ENCODE data around the gene LACTB.
A peak's percentile ranks its signal among the peaks of the same experiment; 100 is the strongest.

LACTB gene

DNA sequence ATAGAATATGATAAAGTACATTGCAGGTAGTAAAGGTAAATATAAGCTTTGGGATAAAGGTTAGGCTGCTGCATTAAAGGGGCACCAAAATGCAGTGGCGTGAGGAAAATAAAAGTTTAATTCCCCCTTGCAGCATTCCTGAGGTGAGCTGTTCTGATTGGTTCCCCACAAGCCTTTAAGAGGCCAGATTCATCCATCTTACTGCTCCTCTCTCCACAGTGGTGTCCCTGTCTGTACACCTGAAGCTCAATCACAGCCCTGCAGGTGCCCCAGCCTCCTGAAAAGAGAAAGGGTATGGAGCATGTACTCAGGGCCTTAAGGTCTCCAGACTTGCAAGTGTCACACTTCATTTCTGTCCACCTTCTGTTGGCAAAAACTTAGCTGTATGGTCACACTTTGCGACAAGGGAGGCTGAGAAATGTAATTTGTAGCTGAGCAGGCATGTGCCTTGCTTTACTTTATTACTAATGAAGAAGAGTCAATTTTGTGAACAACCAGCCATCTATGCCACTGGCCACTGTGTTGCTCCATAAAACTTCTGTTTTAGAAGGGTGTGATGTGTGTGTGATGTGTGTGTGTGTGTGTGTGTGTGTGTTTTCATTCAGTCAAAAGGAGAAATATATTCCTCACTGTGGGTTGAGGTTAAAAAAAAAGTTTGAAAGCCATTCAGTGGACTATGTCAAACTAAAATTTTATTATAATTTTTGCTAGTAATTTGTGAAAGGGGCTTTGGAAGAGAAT lies 12.8 kb downstream of the LACTB start:
- DNase-seq: no peak

DNA sequence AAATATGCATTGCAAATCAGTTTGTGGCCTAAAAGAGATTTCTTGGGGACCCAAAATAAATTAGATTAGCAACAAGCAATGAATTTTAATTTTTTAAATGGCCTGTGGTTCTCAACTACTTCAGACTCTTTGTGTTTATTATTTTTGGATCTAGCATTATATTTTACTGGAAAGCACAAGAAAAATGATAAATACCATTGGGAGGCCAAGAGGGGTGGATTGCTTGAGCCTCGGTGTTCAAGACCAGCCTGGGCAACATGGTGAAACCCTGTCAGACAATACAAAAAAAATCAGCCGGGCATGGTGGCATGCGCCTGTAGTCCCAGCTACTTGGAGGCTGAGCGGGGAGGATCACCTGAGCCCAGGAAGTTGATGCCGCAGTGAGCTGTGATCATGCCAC lies 13.6 kb downstream of the LACTB start:
- DNase-seq: no peak

DNA sequence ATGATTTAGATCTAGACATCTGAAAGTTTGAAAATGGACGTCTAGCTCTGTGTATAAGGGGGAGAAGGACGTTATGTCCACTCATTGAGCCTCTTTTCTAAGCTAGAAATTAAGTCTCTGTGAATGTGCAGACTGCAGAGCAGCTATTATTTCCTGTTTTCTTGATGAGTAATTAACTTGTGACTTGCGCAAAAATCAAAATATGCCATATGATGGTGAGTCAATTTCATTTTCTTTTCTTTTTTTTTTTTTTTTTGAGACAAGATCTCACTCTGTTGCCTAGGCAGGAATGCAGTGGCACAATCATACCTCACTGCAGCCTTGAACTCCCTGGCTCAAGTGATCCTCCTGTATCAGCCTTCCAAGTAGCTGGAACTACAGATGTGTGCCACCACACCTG lies 14.1 kb downstream of the LACTB start:
- DNase-seq: no peak

GRCh38 chr15:63136742-63137141 lies 15.1 kb downstream of the LACTB start:
- DNase-seq: no peak

DNA sequence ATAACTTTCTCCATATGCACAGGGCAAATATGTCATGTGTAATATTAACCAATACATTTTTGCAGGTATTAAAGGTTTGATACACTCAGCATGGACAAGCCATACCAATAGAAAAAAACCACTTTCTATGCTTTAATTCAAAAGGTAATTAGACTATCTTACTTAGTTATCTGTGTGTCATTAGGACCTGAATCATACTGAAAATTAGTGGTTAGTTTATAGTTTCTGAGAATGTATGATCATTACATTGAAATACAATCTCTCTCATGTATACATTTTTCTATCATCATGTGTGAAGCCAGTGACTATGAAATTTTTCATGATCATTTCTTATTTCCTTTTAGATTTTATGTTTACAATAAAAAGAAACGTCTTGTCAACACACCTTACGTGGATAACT lies 19.3 kb downstream of the LACTB start:
- DNase-seq: no peak

DNA sequence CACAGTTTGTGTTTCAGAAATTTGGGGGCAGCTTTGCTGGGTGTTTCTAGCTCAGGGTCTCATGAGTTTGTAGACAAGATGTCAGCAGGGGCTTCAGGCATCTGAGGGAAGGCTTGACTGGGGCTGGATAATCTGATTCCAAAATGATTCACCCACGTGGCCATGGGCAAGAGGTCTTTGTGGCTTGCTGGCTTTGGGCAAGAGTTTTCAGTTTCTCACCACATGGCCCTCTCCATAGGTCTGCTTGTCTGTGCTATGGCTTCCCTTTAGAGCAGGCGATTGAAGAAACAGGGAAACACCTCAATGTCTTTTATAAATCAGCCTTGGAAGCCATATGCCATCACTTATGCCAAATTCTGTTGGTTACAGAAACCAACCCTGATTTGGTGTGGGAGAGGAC lies 23.8 kb downstream of the LACTB start:
- no peak for DNase-seq

DNA sequence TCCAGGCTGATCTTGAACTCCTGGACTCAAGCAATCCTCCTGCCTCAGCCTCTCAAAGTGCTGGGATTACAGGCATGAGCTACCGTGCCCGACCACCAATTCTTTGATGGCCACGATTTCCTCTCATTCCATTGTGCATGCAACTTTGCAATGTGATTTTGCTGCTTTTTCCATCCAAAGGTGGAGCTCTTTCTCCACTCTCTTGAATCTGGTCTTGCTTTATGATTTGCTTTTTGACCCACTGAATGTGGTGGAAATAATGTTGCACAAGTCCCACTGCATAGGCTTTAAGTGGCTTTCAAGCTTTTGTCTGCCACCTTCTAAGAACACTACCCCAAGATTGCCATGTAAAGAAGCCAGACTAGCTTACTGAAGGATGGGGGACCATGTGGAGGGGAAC lies 25.0 kb downstream of the LACTB start:
- no peak for DNase-seq

- no peak for DNase-seq
Measured at GRCh38 chr15:63151665-63152064, 30.0 kb downstream of the LACTB start.

DNA sequence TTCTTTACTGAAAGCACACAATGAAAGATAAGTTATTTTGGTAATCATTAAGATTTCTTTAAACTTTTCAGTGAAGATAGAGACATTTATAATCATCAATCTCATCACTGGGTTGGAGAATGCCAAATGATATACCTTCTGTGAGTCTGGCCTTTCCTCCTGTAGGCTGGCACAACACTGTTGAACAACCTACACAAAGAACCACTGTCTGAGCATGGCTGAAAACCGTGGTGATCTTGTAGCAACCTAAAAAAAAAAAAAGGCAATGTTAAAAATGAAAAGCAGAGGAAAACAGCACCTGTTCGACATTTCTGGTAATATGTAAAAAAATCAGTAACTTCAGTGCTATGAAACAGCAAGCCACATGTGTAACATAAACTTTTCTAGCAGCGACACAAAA lies 33.8 kb downstream of the LACTB start:
- DNase-seq: no peak

DNA sequence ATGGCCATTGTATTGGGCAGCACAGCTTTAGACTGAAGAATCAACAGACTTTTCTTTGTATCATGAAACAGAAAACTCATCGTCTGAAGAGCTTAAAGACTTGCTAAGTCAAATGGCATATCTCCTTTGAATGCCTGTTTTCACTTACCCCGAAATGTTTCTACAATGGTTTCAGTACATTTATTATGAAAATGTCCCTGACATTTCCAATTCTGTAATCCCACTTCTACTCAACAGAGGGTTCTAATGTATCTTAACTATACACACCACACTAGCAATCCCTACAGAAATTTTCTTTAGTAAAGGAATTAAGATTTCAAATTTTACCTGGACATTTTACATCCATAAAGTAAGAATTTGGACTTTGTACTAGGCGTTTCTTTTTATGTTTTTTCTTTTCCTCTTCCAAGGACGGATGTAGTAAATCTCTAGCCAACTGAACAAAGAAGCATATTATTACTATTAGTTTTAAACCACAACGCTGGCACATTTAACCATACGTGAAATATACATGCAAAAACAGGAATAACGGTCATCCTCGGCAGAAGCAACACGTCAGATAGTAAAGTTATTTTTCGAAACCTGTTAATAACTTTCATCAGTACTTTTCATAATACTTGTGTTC lies 34.5 kb downstream of the LACTB start:
- DNase-seq: no peak

DNA sequence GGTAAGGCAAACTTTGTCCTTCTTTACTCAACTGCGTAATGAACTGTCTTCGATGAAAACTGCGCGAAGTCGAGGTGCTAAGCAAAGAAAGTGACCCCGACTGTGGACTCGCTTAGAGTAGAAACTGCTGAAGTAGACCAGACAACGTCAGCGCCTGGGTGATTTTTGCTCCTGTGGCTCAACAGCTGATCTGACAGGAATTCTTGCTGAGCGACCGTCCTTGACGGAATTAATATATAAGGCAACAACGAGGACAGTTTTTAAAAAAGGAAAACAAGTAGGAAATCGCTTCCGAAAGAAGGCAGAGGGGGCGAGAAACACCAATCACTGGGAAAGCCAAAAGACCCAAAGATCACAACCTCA lies 35.1 kb downstream of the LACTB start:
- peak; percentile 44 for DNase-seq

- DNase-seq: peak; percentile 96
Measured at GRCh38 chr15:63157118-63157843, 35.6 kb downstream of the LACTB start, which contains the start of gene RPS27L. Gene RPS27L (minus strand): TSS chr15:63157477. CDS start chr15:63157405, 72 bp downstream.

GRCh38 chr15:63157891-63158431 lies 36.3 kb downstream of the LACTB start:
- peak; percentile 77 for DNase-seq

GRCh38 chr15:63160638-63161037 lies 39.0 kb downstream of the LACTB start:
- DNase-seq: no peak

DNA sequence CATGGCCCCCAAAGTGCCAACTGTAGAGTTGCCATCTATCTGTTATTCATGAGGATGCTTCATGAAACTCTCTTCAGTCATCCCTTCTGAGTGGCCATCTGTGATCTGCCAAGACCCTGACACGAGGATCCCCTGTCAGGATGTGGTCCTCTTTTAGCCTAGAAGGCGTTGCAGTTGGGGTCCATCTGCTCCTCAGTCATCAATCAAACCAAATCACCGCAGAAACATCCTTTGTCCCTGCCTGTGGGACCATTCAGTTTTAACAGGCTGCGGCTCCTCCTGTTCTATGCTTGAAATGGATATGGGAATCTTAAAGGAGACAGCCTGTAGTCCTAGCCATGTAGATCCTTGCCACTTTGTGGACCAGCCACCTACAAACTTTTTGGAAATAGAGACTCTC lies 41.6 kb downstream of the LACTB start:
- no peak for DNase-seq

- no peak for DNase-seq
Measured at GRCh38 chr15:63165166-63165859, 43.7 kb downstream of the LACTB start.

DNA sequence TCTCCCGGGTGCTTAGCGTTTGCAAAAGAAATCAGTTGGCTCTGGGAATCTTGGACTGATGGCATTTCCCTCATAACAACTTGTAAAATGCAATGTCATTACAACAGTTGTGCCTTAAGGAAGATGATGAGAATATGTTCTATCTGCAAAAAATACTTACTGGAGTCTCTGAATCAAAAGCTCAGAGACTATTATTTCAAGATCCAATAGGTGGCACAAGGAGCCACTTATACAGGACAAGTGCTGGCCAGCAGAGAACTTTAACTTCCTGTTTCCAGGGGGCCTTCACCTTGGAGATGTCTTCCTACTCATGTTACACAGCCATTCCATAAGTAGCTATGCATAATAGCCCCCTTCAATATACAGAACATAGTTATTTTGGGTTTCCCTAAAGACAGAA lies 44.6 kb downstream of the LACTB start:
- no peak for DNase-seq

DNA sequence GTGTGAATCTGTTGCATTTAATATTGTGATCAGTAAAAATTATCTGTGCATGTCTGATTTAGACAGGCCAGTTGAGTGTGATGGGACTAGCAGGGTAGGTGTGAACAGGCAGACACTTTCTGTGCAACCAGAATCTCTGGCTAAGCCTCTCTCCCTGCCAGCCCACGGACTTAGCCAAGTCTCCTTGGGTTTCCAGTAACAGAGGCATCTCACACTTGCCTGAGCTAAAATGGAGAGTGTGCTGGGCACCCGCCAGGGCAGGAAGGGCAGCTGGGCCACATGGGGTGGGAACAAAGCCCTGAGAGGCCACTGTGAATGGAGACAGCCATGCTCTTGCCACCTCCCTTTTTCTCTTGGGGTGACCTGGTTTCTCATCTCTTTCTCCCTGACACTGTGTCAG lies 48.1 kb downstream of the LACTB start:
- no peak for DNase-seq

GRCh38 chr15:63172376-63172775 lies 50.7 kb downstream of the LACTB start:
- DNase-seq: no peak

GRCh38 chr15:63172851-63173451 lies 51.3 kb downstream of the LACTB start:
- DNase-seq: peak; percentile 38

- no peak for DNase-seq
Measured at GRCh38 chr15:63176302-63176701, 54.6 kb downstream of the LACTB start.

DNA sequence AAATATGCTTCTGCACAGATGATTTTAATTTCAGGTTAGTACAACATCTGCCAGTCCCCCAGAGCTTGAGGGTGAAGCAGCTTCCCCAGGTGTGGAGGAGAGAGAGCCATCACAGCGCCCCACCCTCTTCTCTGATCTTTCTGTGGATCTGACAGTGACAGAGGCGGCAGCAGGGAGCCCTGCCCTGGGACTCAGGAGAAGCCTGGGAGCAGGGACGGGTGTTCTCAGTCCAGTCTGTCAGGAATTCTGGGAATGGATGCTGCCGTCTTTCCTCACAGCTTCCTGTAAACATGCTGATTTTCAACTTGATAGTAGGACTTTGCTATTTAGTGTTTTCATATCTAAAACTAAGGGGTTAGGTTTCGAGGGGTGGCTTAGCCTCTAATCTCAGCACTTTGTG lies 56.4 kb downstream of the LACTB start:
- DNase-seq: no peak

DNA sequence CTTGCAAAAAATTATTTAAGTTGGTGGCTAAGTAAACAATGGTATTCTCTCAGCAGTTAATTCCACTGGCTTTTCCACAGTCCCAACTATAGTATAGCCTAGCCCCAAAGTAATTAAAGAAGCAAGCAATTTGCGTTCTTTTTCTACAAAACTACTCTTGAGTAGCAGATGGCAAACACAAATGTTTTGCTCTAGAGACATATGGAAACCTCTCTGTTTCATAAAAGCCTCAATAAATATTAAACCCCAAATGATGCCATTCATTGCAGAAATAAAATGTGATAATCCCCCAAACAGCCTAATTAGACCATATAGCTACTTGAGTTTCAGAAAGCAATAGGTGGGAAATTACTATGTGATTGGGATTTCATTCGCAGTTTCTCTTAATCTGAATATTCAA lies 59.1 kb downstream of the LACTB start:
- no peak for DNase-seq

All from femur (tissue), 1 donor.